Adrenal gland (tissue), 12 donors: ENCODE results near the gene GLB1L2. TPM values are rescaled to one million over a fixed set of nuclear protein-coding genes. Genes with fewer than 3 reads are reported as not detected.

ENCODE experiments used
- DNase-seq, 7 donors: peaks; one replicate each; pipeline ENCODE4 v3.0.0-alpha.2; 2019 to 2020
- H3K27ac ChIP-seq, 5 donors: fragments of 200-600 bp; sonication (generic) in 4 of 5; 1 replicate in 3 of 5; 2 replicates in 2 of 5; pipeline versions ENCODE4 v1.5.1 to v1.8.0; 2016 to 2020; ENCODE audit warnings: mild to moderate bottlenecking in 1 of 5
- H3K27me3 ChIP-seq: fragments of 200-600 bp; 2 replicates; pipeline ENCODE4 v1.8.0; 2021
- H3K36me3 ChIP-seq, 2 donors: fragments of 200-600 bp; replicated peaks in 1 of 2; 1 replicate in 1 of 2; 2 replicates in 1 of 2; pipeline versions ENCODE4 v1.5.1 to v1.8.0; 2018 to 2022
- H3K4me1 ChIP-seq, 2 donors: fragments of 200-600 bp; replicated peaks in 1 of 2; 1 replicate in 1 of 2; 2 replicates in 1 of 2; pipeline versions ENCODE4 v1.5.1 to v1.8.0; 2018 to 2021
- H3K4me3 ChIP-seq, 4 donors: fragments of 200-600 bp; sonication (generic) in 3 of 4; one replicate each; pipeline ENCODE4 v1.5.1; 2016 to 2018
- H3K9me3 ChIP-seq, 3 donors: fragments of 200-600 bp; sonication (generic) in 1 of 3; replicated peaks in 1 of 3; 1 replicate in 2 of 3; 2 replicates in 1 of 3; pipeline versions ENCODE4 v1.5.1 to v1.8.0; 2016 to 2021
- CTCF ChIP-seq, 6 experiments: fragments of 450-650 bp in 4 of 6; fragments of 200-600 bp in 2 of 6; sonication (generic) in 1 of 6; IDR thresholded peaks; 1 replicate in 5 of 6; 2 replicates in 1 of 6; pipeline versions ENCODE4 v1.5.1 to v1.8.0; 2016 to 2021; ENCODE audit warnings: antibody characterized with exemption in 6 of 6, mild to moderate bottlenecking in 2 of 6, moderate library complexity in 1 of 6
- POLR2A ChIP-seq, 2 donors: fragments of 450-650 bp; IDR thresholded peaks; one replicate each; pipeline ENCODE4 v1.6.1; 2017; ENCODE audit warnings: antibody characterized with exemption in 2 of 2, mild to moderate bottlenecking in 2 of 2, moderate library complexity in 1 of 2
- WGBS, 4 donors: extraction: QIAGEN DNeasy Blood & Tissue Kit in 2 of 4; methylation state at CpG; one replicate each; pipeline versions ENCODE4 v1.1.5 to v1.1.7; 2013 to 2017; 5-methylcytosine and 5-hydroxymethylcytosine counted together
- intact Hi-C, 2 donors: fragments of 100-400 bp; cut with DNase I; formaldehyde crosslinking; loops; one replicate each; pipeline versions ENCODE4 v1.14.1 to v1.15.0; 2022 to 2023
- polyA plus RNA-seq, 3 donors: library from polyadenylated mRNA; stranded (reverse); fragments of 200-250 nt in 2 of 3; fragments of 350-450 nt in 1 of 3; fragmentation: Illumina TruSeq in 1 of 3; extraction: RNeasy Lipid Tissue Mini Kit (QIAGEN cat#74804) in 1 of 3; gene quantifications; one replicate each; pipeline ENCODE4 v1.2.3, GENCODE V29; 2013 to 2014
- total RNA-seq, 9 donors: library from RNA; depleted of rRNA in 4 of 9; stranded (reverse); fragments of >200 nt in 4 of 9; fragments of 120-200 nt in 1 of 9; fragmentation: NEBNext Ultra II Directional in 1 of 9; extraction: Animal tissue kit (Norgen Biotek cat#: 25700) in 1 of 9; gene quantifications; one replicate each; pipeline versions ENCODE4 v1.1.0 to v1.2.4, GENCODE V29; 2013 to 2023
- donor health status: healthy with polysubstance abuse.
- donor health status: Bipolar disorder and iron deficiency.
- donor health status: DM: yes; HTN: yes; CAD: no.
- donor health status: DM: no; HTN: no; CAD: no.
- donor health status: DM: no; HTN: no; CAD: no.
- donor health status: DM: yes; HTN: yes; CAD: no.

Gene GLB1L2
- total and polyA plus RNA-seq, 12 donors, result 0.66 to 8.1 (median 2.6) TPM

- no peaks in the 10 kb centered on the region for H3K36me3 ChIP-seq
- intact Hi-C loops, result no loop called here
- TF ChIP-seq POLR2A (IDR thresholded peaks at IDR 0.05) (no peak), CTCF (IDR thresholded peaks at IDR 0.05) (no peak)
- peak in 1 of 7 donors; percentile 8 for DNase-seq
- H3K9me3 ChIP-seq, result no peaks in the 10 kb centered on the region
- H3K27me3 ChIP-seq, result no peaks in the 10 kb centered on the region
- H3K27ac ChIP-seq, result no peak overlapping the region
- peaks cover 3% of the 10 kb centered on the region in 2 donors for H3K4me1 ChIP-seq
- WGBS, 4 donors, result 78 to 95% (median 88%) methylated on average over 4 to 18 of the region's 18 CpGs
- no peak overlapping the region for H3K4me3 ChIP-seq
These were observed 27.2 kb downstream of the GLB1L2 start for GRCh38 chr11:134358856-134359490.

- Histone ChIP-seq H3K36me3 (no peaks in the 10 kb centered on the region), H3K9me3 (no peaks in the 10 kb centered on the region), H3K27ac (no peak overlapping the region), H3K4me1 (peaks cover 3% of the 10 kb centered on the region in 2 donors), H3K27me3 (no peaks in the 10 kb centered on the region), H3K4me3 (no peak overlapping the region)
- peak in 1 of 7 donors; percentile 6 for DNase-seq
- intact Hi-C loops, result no loop called here
- TF ChIP-seq POLR2A (IDR thresholded peaks at IDR 0.05) (no peak), CTCF (IDR thresholded peaks at IDR 0.05) (no peak)
- 80 to 89% (median 85%) methylated on average over 10 of the region's 10 CpGs for WGBS, 4 donors
These were observed 27.9 kb downstream of the GLB1L2 start for GRCh38 chr11:134359646-134360045.

GRCh38 chr11:134360050-134360835 lies 28.5 kb downstream of the GLB1L2 start:
- intact Hi-C loops, result no loop called here
- H3K27me3 ChIP-seq, result no peaks in the 10 kb centered on the region
- no peak overlapping the region for H3K27ac ChIP-seq
- H3K9me3 ChIP-seq, result no peaks in the 10 kb centered on the region
- 15 to 26% (median 16%) methylated on average over 23 to 30 of the region's 30 CpGs for WGBS, 4 donors
- no peaks in the 10 kb centered on the region for H3K36me3 ChIP-seq
- no peak overlapping the region for H3K4me3 ChIP-seq
- peaks cover 3% of the 10 kb centered on the region in 2 donors for H3K4me1 ChIP-seq
- TF ChIP-seq CTCF (IDR thresholded peaks at IDR 0.05), result peak; percentile 82 to 94 (median 90)
- no peak for TF ChIP-seq POLR2A (IDR thresholded peaks at IDR 0.05)
- DNase-seq, result peak; percentile 71 to 93 (median 87)

GRCh38 chr11:134361661-134362060 lies 29.9 kb downstream of the GLB1L2 start:
- intact Hi-C loops, result no loop called here
- Histone ChIP-seq H3K4me1 (peaks cover 3% of the 10 kb centered on the region in 2 donors), H3K36me3 (no peaks in the 10 kb centered on the region), H3K27ac (no peak overlapping the region), H3K9me3 (no peaks in the 10 kb centered on the region), H3K4me3 (no peak overlapping the region), H3K27me3 (no peaks in the 10 kb centered on the region)
- WGBS, 4 donors, result 82 to 87% (median 85%) methylated on average over 26 of the region's 26 CpGs
- peak in 1 of 7 donors; percentile 6 for DNase-seq
- TF ChIP-seq CTCF (IDR thresholded peaks at IDR 0.05) (no peak), POLR2A (IDR thresholded peaks at IDR 0.05) (no peak)
